AG08396 (cell line): ENCODE data around the gene GPR63.

Experiments
- DNase-seq: peaks from one replicate; pipeline ENCODE4 v3.0.0; 2012; ENCODE audit warnings: low spot score, mixed read lengths

The GPR63 gene

DNA sequence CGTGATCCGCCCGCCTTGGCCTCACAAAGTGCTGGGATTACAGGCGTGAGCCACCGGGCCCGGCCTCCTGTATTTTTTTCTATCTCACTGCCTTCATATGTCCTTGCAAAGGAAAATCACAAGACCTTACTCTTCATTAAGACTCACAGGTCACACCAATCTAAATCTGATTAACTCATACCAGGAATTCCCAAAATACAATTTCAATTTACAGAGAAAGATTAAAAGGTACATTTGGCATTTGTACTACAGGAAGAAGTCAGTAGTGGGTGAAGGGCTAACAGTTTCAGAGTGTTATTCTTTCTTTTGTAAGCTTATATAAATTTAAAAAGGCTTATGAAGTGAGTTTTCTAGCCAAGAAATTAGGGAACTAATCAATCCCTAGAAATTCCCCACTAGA lies 87.4 kb downstream of the GPR63 start:
- DNase-seq = no peak
